Activated CD8-positive, alpha-beta memory T cell treated with anti-CD3 and anti-CD28 coated beads, Interleukin-2, amount 10 ng/mL, durations not matched to agents 7 days and 5 days (primary cell): ENCODE results near the gene VWA7. TPM values are rescaled to one million over a fixed set of nuclear protein-coding genes. Genes with fewer than 3 reads are reported as not detected.
"Not testable (repeated sequence)": the region's sequence is repeated elsewhere in the genome, so short reads cannot be mapped to it uniquely, and the experiment has no call there.

Experiments used
- ATAC-seq: fragments of 150-1000 bp; cut with Tn5 transposase; one replicate; pipeline ENCODE4 v1.10.0; 2021; ENCODE audit warnings: moderate library complexity
- CTCF ChIA-PET: fragments of 350-600 bp; sonication (Branson Sonifier 250); formaldehyde crosslinking; loops from one replicate; lab custom pipeline; 2021; ENCODE audit warnings: antibody characterized with exemption; lab: Charles Lee
- DNase-seq: peaks from one replicate; pipeline ENCODE4 v3.0.0-alpha.2; 2020
- H3K27ac Mint-ChIP-seq: one replicate; pipeline ENCODE4 v1.8.0; 2021; ENCODE audit warnings: mild to moderate bottlenecking, mixed read lengths
- H3K27me3 Mint-ChIP-seq: one replicate; pipeline ENCODE4 v1.8.0; 2021; ENCODE audit warnings: mixed read lengths
- H3K36me3 Mint-ChIP-seq: one replicate; pipeline ENCODE4 v1.8.0; 2021; ENCODE audit warnings: mild to moderate bottlenecking, mixed read lengths
- H3K4me1 Mint-ChIP-seq: one replicate; pipeline ENCODE4 v1.8.0; 2021; ENCODE audit warnings: mixed read lengths
- H3K4me3 Mint-ChIP-seq: one replicate; pipeline ENCODE4 v1.8.0; 2021; ENCODE audit warnings: mild to moderate bottlenecking, moderate library complexity, mixed read lengths
- H3K9me3 Mint-ChIP-seq: one replicate; pipeline ENCODE4 v1.8.0; 2022; ENCODE audit warnings: low read depth, mixed read lengths
- total RNA-seq, 2 experiments: library from RNA; stranded (reverse); gene quantifications; one replicate each; pipeline ENCODE4 v1.2.3, GENCODE V29; 2021

VWA7 gene
- total RNA-seq, 2 experiments from 2014 or later = 5.7 to 6.4 TPM

GRCh38 chr6:31815025-31815838, 38.1 kb upstream of the VWA7 start, which contains the start of the genes HSPA1A and HSPA1L:
TSS of gene HSPA1A (plus strand) at chr6:31815543. CDS start at chr6:31815757, 214 bp downstream.
TSS of gene HSPA1L (minus strand) at chr6:31815283. CDS start at chr6:31811972, 3,311 bp downstream.
- H3K36me3 Mint-ChIP-seq = peaks cover 18% of the 10 kb centered on the region
- peak; percentile 41 for ATAC-seq
- H3K27me3 Mint-ChIP-seq = no peaks in the 10 kb centered on the region
- peak within 1 kb of the TSS; percentile 91 for H3K4me3 Mint-ChIP-seq
- no peaks in the 10 kb centered on the region for H3K9me3 Mint-ChIP-seq
- DNase-seq = peak; percentile 89
- CTCF ChIA-PET = interaction anchor here (0.8 to 3.9 kb wide), 7 partner anchors 9 to 75 kb away, joined by 4 to 19 read pairs (median 5); partner anchors contain the start of genes HSPA1B, MSH5 and VARS1
- H3K4me1 Mint-ChIP-seq = peaks cover 56% of the 10 kb centered on the region
- peak within 1 kb of the TSS; percentile 95 for H3K27ac Mint-ChIP-seq

- CTCF ChIA-PET = interaction anchor here (0.6 to 3.9 kb wide), 12 partner anchors 8 to 150 kb away, joined by 3 to 19 read pairs (median 6); partner anchors contain the start of genes GPANK1, HSPA1B, MSH5 and VARS1
- ATAC-seq (peak; percentile 56), DNase-seq (peak; percentile 88)
- H3K9me3 Mint-ChIP-seq = no peaks in the 10 kb centered on the region
- peaks cover 21% of the 10 kb centered on the region for H3K36me3 Mint-ChIP-seq
- H3K4me1 Mint-ChIP-seq = peaks cover 51% of the 10 kb centered on the region
- H3K27me3 Mint-ChIP-seq = no peaks in the 10 kb centered on the region
- H3K4me3 Mint-ChIP-seq = peak overlapping the region; percentile 91
- peak overlapping the region; percentile 95 for H3K27ac Mint-ChIP-seq
Observed at GRCh38 chr6:31814677-31815024, 37.5 kb upstream of the VWA7 start.

- peak overlapping the region; percentile 91 for H3K4me3 Mint-ChIP-seq
- DNase-seq (no peak), ATAC-seq (no peak)
- H3K4me1 Mint-ChIP-seq = peaks cover 44% of the 10 kb centered on the region
- no peaks in the 10 kb centered on the region for H3K27me3 Mint-ChIP-seq
- H3K36me3 Mint-ChIP-seq = peaks cover 16% of the 10 kb centered on the region
- CTCF ChIA-PET = interaction anchor here (0.8 to 3.9 kb wide), 11 partner anchors 8 to 321 kb away, joined by 3 to 19 read pairs (median 7); partner anchors contain the start of genes MSH5 and VARS1
- H3K27ac Mint-ChIP-seq = peak overlapping the region; percentile 95
- no peaks in the 10 kb centered on the region for H3K9me3 Mint-ChIP-seq
Observed at GRCh38 chr6:31813465-31813849, 36.3 kb upstream of the VWA7 start.

GRCh38 chr6:31811645-31812044, 34.5 kb upstream of the VWA7 start:
- Mint-ChIP-seq H3K36me3 (peaks cover 10% of the 10 kb centered on the region), H3K4me1 (peaks cover 40% of the 10 kb centered on the region), H3K4me3 (peak overlapping the region; percentile 91), H3K27ac (peak overlapping the region; percentile 95), H3K27me3 (no peaks in the 10 kb centered on the region), H3K9me3 (no peaks in the 10 kb centered on the region)
- CTCF ChIA-PET = interaction anchor here (1.1 kb wide), 1 partner anchor 16 kb away, joined by 4 read pairs; the partner anchor contains the start of gene VARS1
- ATAC-seq (no peak), DNase-seq (no peak)

- Mint-ChIP-seq H3K4me1 (peaks cover 54% of the 10 kb centered on the region), H3K36me3 (peaks cover 11% of the 10 kb centered on the region)
- H3K4me3 Mint-ChIP-seq, H3K27me3 Mint-ChIP-seq, H3K27ac Mint-ChIP-seq, ATAC-seq, H3K9me3 Mint-ChIP-seq, DNase-seq: not testable (repeated sequence)
- CTCF ChIA-PET = interaction anchor here (0.9 to 3.7 kb wide), 3 partner anchors 12 to 73 kb away, joined by 3 to 46 read pairs (median 5); partner anchors contain the start of gene VARS1
Observed at GRCh38 chr6:31808599-31808998, 31.5 kb upstream of the VWA7 start.

- peak within 1 kb of the TSS; percentile 94 for H3K4me3 Mint-ChIP-seq
- no peaks in the 10 kb centered on the region for H3K27me3 Mint-ChIP-seq
- H3K36me3 Mint-ChIP-seq = peaks cover 23% of the 10 kb centered on the region
- CTCF ChIA-PET = interaction anchor here (0.7 to 3.8 kb wide), 17 partner anchors 8 to 383 kb away, joined by 3 to 46 read pairs (median 5); partner anchors contain the start of genes DDAH2, GPANK1, HSPA1A and HSPA1B
- ATAC-seq (peak; percentile 98), DNase-seq (peak; percentile 98)
- H3K9me3 Mint-ChIP-seq = no peaks in the 10 kb centered on the region
- peaks cover 43% of the 10 kb centered on the region for H3K4me1 Mint-ChIP-seq
- peak within 1 kb of the TSS; percentile 89 for H3K27ac Mint-ChIP-seq
Observed at GRCh38 chr6:31806470-31807272, 29.5 kb upstream of the VWA7 start, which contains the start of gene LSM2. TSS of gene LSM2 (minus strand) at chr6:31806966. CDS start at chr6:31806757, 209 bp downstream.

GRCh38 chr6:31805939-31806469, 28.9 kb upstream of the VWA7 start:
- Mint-ChIP-seq H3K36me3 (peaks cover 26% of the 10 kb centered on the region), H3K4me3 (peak overlapping the region; percentile 94), H3K9me3 (no peaks in the 10 kb centered on the region), H3K27ac (peak overlapping the region; percentile 89), H3K27me3 (no peaks in the 10 kb centered on the region), H3K4me1 (peaks cover 41% of the 10 kb centered on the region)
- ATAC-seq (peak; percentile 8), DNase-seq (no peak)
- CTCF ChIA-PET = interaction anchor here (0.5 to 3.8 kb wide), 14 partner anchors 8 to 142 kb away, joined by 3 to 46 read pairs (median 5); partner anchors contain the start of genes DDAH2, GPANK1, HSPA1A and HSPA1L

- not testable (repeated sequence) for H3K27me3 Mint-ChIP-seq, DNase-seq, H3K4me3 Mint-ChIP-seq, H3K9me3 Mint-ChIP-seq, ATAC-seq
- CTCF ChIA-PET = interaction anchor here (0.8 to 1.4 kb wide), 2 partner anchors 31 to 72 kb away, joined by 3 read pairs; no protein-coding TSS in a partner anchor
- Mint-ChIP-seq H3K36me3 (peaks cover 34% of the 10 kb centered on the region), H3K27ac (peak overlapping the region; percentile 38), H3K4me1 (peaks cover 53% of the 10 kb centered on the region)
Observed at GRCh38 chr6:31801031-31801927, 24.2 kb upstream of the VWA7 start.

- DNase-seq = no peak
- H3K9me3 Mint-ChIP-seq = no peaks in the 10 kb centered on the region
- peaks cover 31% of the 10 kb centered on the region for H3K36me3 Mint-ChIP-seq
- no peaks in the 10 kb centered on the region for H3K27me3 Mint-ChIP-seq
- CTCF ChIA-PET = interaction anchor here (0.8 to 2.4 kb wide), 7 partner anchors 9 to 97 kb away, joined by 3 to 7 read pairs (median 3); partner anchors contain the start of genes ABHD16A and VWA7
- no peak for ATAC-seq
- peaks cover 43% of the 10 kb centered on the region for H3K4me1 Mint-ChIP-seq
- H3K27ac Mint-ChIP-seq = no peak overlapping the region
- no peak overlapping the region for H3K4me3 Mint-ChIP-seq
Observed at GRCh38 chr6:31799781-31800180, 22.7 kb upstream of the VWA7 start.

- no peaks in the 10 kb centered on the region for H3K9me3 Mint-ChIP-seq
- H3K36me3 Mint-ChIP-seq = peaks cover 25% of the 10 kb centered on the region
- CTCF ChIA-PET = interaction anchor here (0.5 to 4.8 kb wide), 10 partner anchors 9 to 116 kb away, joined by 3 to 46 read pairs (median 6); partner anchors contain the start of genes DDAH2, HSPA1B, LSM2 and LY6G5C
- H3K4me1 Mint-ChIP-seq = peaks cover 45% of the 10 kb centered on the region
- peak overlapping the region; percentile 67 for H3K4me3 Mint-ChIP-seq
- DNase-seq = peak; percentile 81
- H3K27me3 Mint-ChIP-seq = no peaks in the 10 kb centered on the region
- ATAC-seq = peak; percentile 38
- peak overlapping the region; percentile 94 for H3K27ac Mint-ChIP-seq
Observed at GRCh38 chr6:31797588-31797987, 20.5 kb upstream of the VWA7 start.

- DNase-seq (no peak), ATAC-seq (no peak)
- Mint-ChIP-seq H3K4me1 (peaks cover 49% of the 10 kb centered on the region), H3K36me3 (peaks cover 21% of the 10 kb centered on the region), H3K27ac (peak overlapping the region; percentile 94), H3K9me3 (no peaks in the 10 kb centered on the region), H3K27me3 (no peaks in the 10 kb centered on the region), H3K4me3 (no peak overlapping the region)
- CTCF ChIA-PET = interaction anchor here (0.5 to 4.8 kb wide), 15 partner anchors 9 to 116 kb away, joined by 3 to 46 read pairs (median 5); partner anchors contain the start of genes CLIC1, DDAH2, HSPA1B and LSM2
Observed at GRCh38 chr6:31796993-31797385, 19.9 kb upstream of the VWA7 start.
